Measurements from ENCODE around the gene SDR39U1.

- TF ChIP-seq CTCF (IDR thresholded peaks at IDR 0.05) (no peak), POLR2A (IDR thresholded peaks at IDR 0.05) (no peak)
Measured at GRCh38 chr14:24434676-24435075, 7.9 kb downstream of the SDR39U1 start.

Data from uterus (tissue), 2 donors.